ENCODE results near the gene CDH4. TPM values are rescaled to one million over a fixed set of nuclear protein-coding genes. Genes with fewer than 3 reads are reported as not detected.

CDH4 gene
- total and polyA plus RNA-seq, 2 donors (not counting 3 experiments of a cell fraction or from before 2014, with no cell fraction given): 0.17 to 0.51 TPM

- H3K4me1 ChIP-seq (ENCODE audit: control insufficient read depth, extremely low read depth, insufficient read depth, low read length): no peaks in the 10 kb centered on the region
- no peak overlapping the region for H2AFZ ChIP-seq (ENCODE audit: low read depth, low read length)
- H3K4me3 ChIP-seq (replicated peaks in 1 of 3; ENCODE audit: insufficient read depth in 1 of 3, low read depth in 1 of 3, low read length in 3 of 3): no peak overlapping the region
- DNase-seq (ENCODE audit: low read depth, low spot score) (peak; percentile 56), FAIRE-seq (no peak)
- H3K27ac ChIP-seq (ENCODE audit: insufficient read depth, low read depth, low read length): no peak overlapping the region
- intact Hi-C loops (cut with micrococcal nuclease): no loop called here
- no peak overlapping the region for H3K9ac ChIP-seq (replicated peaks; ENCODE audit: extremely low read depth, insufficient read depth, low read length)
- CTCF ChIA-PET: no interaction called here
- no peaks in the 10 kb centered on the region for H3K9me1 ChIP-seq (replicated peaks; ENCODE audit: control insufficient read depth, extremely low read depth, insufficient read depth, low read length)
- dilution Hi-C loops (cut with MboI; ENCODE audit: extremely low pct_ligation_motif_present, low sequenced_read_pairs): no loop called here
- no peaks in the 10 kb centered on the region for H4K20me1 ChIP-seq (replicated peaks; ENCODE audit: control insufficient read depth, extremely low read depth, insufficient read depth, low read length)
- BruUV-seq (replicated peaks): no TSS peak
- POLR2A ChIA-PET: no interaction called here
- peaks cover 4% of the 10 kb centered on the region for H3K9me3 ChIP-seq (replicated peaks; ENCODE audit: control insufficient read depth, insufficient read depth, low read length)
- no peaks in the 10 kb centered on the region for H3K36me3 ChIP-seq (ENCODE audit: control insufficient read depth in 2 of 2, extremely low read depth in 1 of 2, insufficient read depth in 2 of 2, low read length in 2 of 2)
- TF ChIP-seq EZH2 (IDR thresholded peaks at IDR 0.05; ENCODE audit: borderline replicate concordance, low read depth, low read length, severe bottlenecking) (no peak), MYC (IDR thresholded peaks at IDR 0.05; ENCODE audit: low read depth, low read length) (no peak), POLR2A (IDR thresholded peaks at IDR 0.05; ENCODE audit: low read depth, low read length) (no peak), FOS (IDR thresholded peaks at IDR 0.05; ENCODE audit: borderline replicate concordance, insufficient read depth, low read length) (no peak), JUN (IDR thresholded peaks at IDR 0.05; ENCODE audit: borderline replicate concordance, insufficient read depth, insufficient read length, low read depth) (no peak), CTCF (IDR thresholded peaks at IDR 0.05; ENCODE audit: extremely low read depth in 1 of 2, insufficient read depth in 1 of 2, low read depth in 1 of 2, low read length in 2 of 2) (no peak), GATA2 (IDR thresholded peaks at IDR 0.05; ENCODE audit: insufficient read depth, insufficient read length, low read depth, low read length) (no peak), POLR2AphosphoS5 (IDR thresholded peaks at IDR 0.05; ENCODE audit: insufficient read depth, low read depth, low read length) (no peak)
- TF ChIP-seq, protein P1, sequence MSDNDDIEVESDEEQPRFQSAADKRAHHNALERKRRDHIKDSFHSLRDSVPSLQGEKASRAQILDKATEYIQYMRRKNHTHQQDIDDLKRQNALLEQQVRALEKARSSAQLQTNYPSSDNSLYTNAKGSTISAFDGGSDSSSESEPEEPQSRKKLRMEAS (IDR thresholded peaks at IDR 0.05; ENCODE audit: insufficient read depth, insufficient read length): no peak
- no peaks in the 10 kb centered on the region for H3K79me2 ChIP-seq (ENCODE audit: control insufficient read depth, insufficient read depth, low read length)
- no peaks in the 10 kb centered on the region for H3K27me3 ChIP-seq (ENCODE audit: control insufficient read depth in 2 of 2, insufficient read depth in 2 of 2, low read length in 2 of 2)
- H3K4me2 ChIP-seq (ENCODE audit: insufficient read depth, low read length): no peak overlapping the region
Measured at GRCh38 chr20:61328911-61329558, 77.0 kb downstream of the CDH4 start.

Data from endothelial cell of umbilical vein (primary cell).